Upper lobe of left lung (tissue), 6 donors: ENCODE measurements around the gene CYFIP1. TPM values are rescaled to one million over a fixed set of nuclear protein-coding genes. Genes with fewer than 3 reads are reported as not detected.

Source experiments
- ATAC-seq, 2 donors: fragments of 200-7000 bp; cut with Tn5 transposase; one replicate each; pipeline ENCODE4 v1.9.1; 2022; ENCODE audit warnings: mild to moderate bottlenecking in 2 of 2, moderate library complexity in 2 of 2; ENCODE audit not compliant: low FRiP score in 2 of 2
- DNase-seq, 2 donors: peaks; one replicate each; pipeline ENCODE4 v3.0.0-alpha.2; 2019 to 2020
- H3K27ac ChIP-seq, 4 donors: fragments of 200-600 bp; sonication (generic); one replicate each; pipeline ENCODE4 v1.5.1; 2016 to 2019
- H3K27me3 ChIP-seq, 4 donors: fragments of 200-600 bp; sonication (generic); one replicate each; pipeline ENCODE4 v1.5.1; 2017 to 2019
- H3K36me3 ChIP-seq, 4 donors: fragments of 200-600 bp; sonication (generic); one replicate each; pipeline ENCODE4 v1.5.1; 2016 to 2019
- H3K4me1 ChIP-seq, 4 donors: fragments of 200-600 bp; sonication (generic); one replicate each; pipeline ENCODE4 v1.5.1; 2018 to 2019
- H3K4me3 ChIP-seq, 4 donors: fragments of 200-600 bp; sonication (generic); one replicate each; pipeline ENCODE4 v1.5.1; 2017 to 2019; ENCODE audit warnings: mild to moderate bottlenecking in 2 of 4, moderate library complexity in 1 of 4
- H3K9me3 ChIP-seq, 4 donors: fragments of 200-600 bp; sonication (generic); one replicate each; pipeline ENCODE4 v1.5.1; 2018 to 2019
- CTCF ChIP-seq, 6 experiments: fragments of 450-650 bp in 4 of 6; fragments of 200-600 bp in 2 of 6; sonication (generic) in 2 of 6; IDR thresholded peaks; one replicate each; pipeline ENCODE4 v1.5.1; 2016 to 2019; ENCODE audit warnings: antibody characterized with exemption in 6 of 6
- EP300 ChIP-seq, 4 donors: sonication (generic); formaldehyde crosslinking; IDR thresholded peaks; one replicate each; pipeline ENCODE4 v1.5.1; 2017; ENCODE audit warnings: antibody characterized with exemption in 4 of 4, control low read depth in 2 of 4
- POLR2A ChIP-seq, 4 donors: fragments of 450-650 bp; IDR thresholded peaks; one replicate each; pipeline ENCODE4 v1.5.1; 2016 to 2017; ENCODE audit warnings: antibody characterized with exemption in 4 of 4, mild to moderate bottlenecking in 2 of 4
- POLR2AphosphoS5 ChIP-seq, 2 donors: sonication (generic); formaldehyde crosslinking; IDR thresholded peaks; one replicate each; pipeline ENCODE4 v1.5.1; 2017; ENCODE audit warnings: antibody characterized with exemption in 2 of 2
- WGBS, 2 donors: methylation state at CpG; one replicate each; pipeline ENCODE4 v1.1.5; 2017 to 2018; 5-methylcytosine and 5-hydroxymethylcytosine counted together
- total RNA-seq, 6 donors: library from RNA; depleted of rRNA in 4 of 6; stranded (reverse); fragments of >200 nt in 4 of 6; gene quantifications; one replicate each; pipeline versions ENCODE4 v1.1.0 to v1.2.1, GENCODE V29; 2016 to 2021
- donor health status: DM: no; HTN: no; CAD: no; lungs with moderate emphysema.
- donor health status: DM: no; HTN: yes; CAD: no; lungs with severe emphysema.

The CYFIP1 gene
- total RNA-seq, 6 donors from 2014 or later, result 100 to 171 (median 136) TPM

- no peaks in the 10 kb centered on the region for H3K4me1 ChIP-seq
- ATAC-seq, result peak in 1 of 2 donors; percentile 81
- peak overlapping the region in 1 of 4 donors; percentile 12 for H3K27ac ChIP-seq
- DNase-seq, result no peak
- TF ChIP-seq POLR2A (IDR thresholded peaks at IDR 0.05), result no peak
- no peak for TF ChIP-seq CTCF (IDR thresholded peaks at IDR 0.05)
- TF ChIP-seq EP300 (IDR thresholded peaks at IDR 0.05), result no peak
- TF ChIP-seq POLR2AphosphoS5 (IDR thresholded peaks at IDR 0.05), result no peak
- 72 to 79% methylated on average over 13 to 14 of the region's 14 CpGs for WGBS, 2 donors
- no peak overlapping the region for H3K4me3 ChIP-seq
- H3K36me3 ChIP-seq, result peaks cover 6 to 63% (median 39%) of the 10 kb centered on the region in 4 donors
- no peaks in the 10 kb centered on the region for H3K27me3 ChIP-seq
- no peaks in the 10 kb centered on the region for H3K9me3 ChIP-seq
Observed at GRCh38 chr15:22887157-22887951, 92.8 kb downstream of the CYFIP1 start.

- TF ChIP-seq CTCF (IDR thresholded peaks at IDR 0.05) (no peak), POLR2A (IDR thresholded peaks at IDR 0.05) (no peak), EP300 (IDR thresholded peaks at IDR 0.05) (no peak), POLR2AphosphoS5 (IDR thresholded peaks at IDR 0.05) (no peak)
- no peaks in the 10 kb centered on the region for H3K9me3 ChIP-seq
- no peaks in the 10 kb centered on the region for H3K4me1 ChIP-seq
- no peaks in the 10 kb centered on the region for H3K27me3 ChIP-seq
- peaks cover 20 to 63% (median 44%) of the 10 kb centered on the region in 4 donors for H3K36me3 ChIP-seq
- H3K4me3 ChIP-seq, result no peak overlapping the region
- no peak overlapping the region for H3K27ac ChIP-seq
- WGBS, 2 donors, result 97 to 99% methylated on average over 6 of the region's 6 CpGs
- DNase-seq (no peak), ATAC-seq (no peak)
Observed at GRCh38 chr15:22885120-22885519, 95.0 kb downstream of the CYFIP1 start.

GRCh38 chr15:22884344-22884743 lies 95.8 kb downstream of the CYFIP1 start:
- H3K27ac ChIP-seq, result no peak overlapping the region
- peaks cover 24 to 66% (median 45%) of the 10 kb centered on the region in 4 donors for H3K36me3 ChIP-seq
- H3K4me3 ChIP-seq, result no peak overlapping the region
- no peaks in the 10 kb centered on the region for H3K27me3 ChIP-seq
- no peaks in the 10 kb centered on the region for H3K4me1 ChIP-seq
- ATAC-seq (no peak), DNase-seq (no peak)
- WGBS, 2 donors, result 48 to 82% methylated on average over 1 of the region's 1 CpG
- H3K9me3 ChIP-seq, result no peaks in the 10 kb centered on the region
- no peak for TF ChIP-seq POLR2AphosphoS5 (IDR thresholded peaks at IDR 0.05)
- no peak for TF ChIP-seq CTCF (IDR thresholded peaks at IDR 0.05)
- no peak for TF ChIP-seq EP300 (IDR thresholded peaks at IDR 0.05)
- TF ChIP-seq POLR2A (IDR thresholded peaks at IDR 0.05), result no peak

- TF ChIP-seq POLR2A (IDR thresholded peaks at IDR 0.05), result no peak
- TF ChIP-seq EP300 (IDR thresholded peaks at IDR 0.05), result no peak
- WGBS, 2 donors, result 92 to 94% methylated on average over 13 of the region's 13 CpGs
- no peak for DNase-seq
- H3K4me1 ChIP-seq, result no peaks in the 10 kb centered on the region
- H3K27ac ChIP-seq, result no peak overlapping the region
- ATAC-seq, result no peak
- H3K9me3 ChIP-seq, result no peaks in the 10 kb centered on the region
- H3K27me3 ChIP-seq, result no peaks in the 10 kb centered on the region
- H3K36me3 ChIP-seq, result peaks cover 24 to 64% (median 49%) of the 10 kb centered on the region in 4 donors
- H3K4me3 ChIP-seq, result no peak overlapping the region
Observed at GRCh38 chr15:22883196-22883595, 97.0 kb downstream of the CYFIP1 start.

GRCh38 chr15:22881739-22882440 lies 98.3 kb downstream of the CYFIP1 start:
- Histone ChIP-seq H3K4me1 (no peaks in the 10 kb centered on the region), H3K9me3 (no peaks in the 10 kb centered on the region), H3K27ac (no peak overlapping the region), H3K36me3 (peaks cover 27 to 66% (median 60%) of the 10 kb centered on the region in 4 donors), H3K4me3 (no peak overlapping the region), H3K27me3 (no peaks in the 10 kb centered on the region)
- ATAC-seq (no peak), DNase-seq (no peak)
- TF ChIP-seq CTCF (IDR thresholded peaks at IDR 0.05) (no peak), EP300 (IDR thresholded peaks at IDR 0.05) (no peak), POLR2A (IDR thresholded peaks at IDR 0.05) (no peak), POLR2AphosphoS5 (IDR thresholded peaks at IDR 0.05) (no peak)
- 92 to 93% methylated on average over 10 to 25 of the region's 25 CpGs for WGBS, 2 donors
